GM19372 (cell line): ENCODE results near the gene IL23A.
"Not testable (repeated sequence)": the region's sequence is repeated elsewhere in the genome, so short reads cannot be mapped to it uniquely, and the experiment has no call there.

ENCODE experiments used
- ATAC-seq: cut with Tn5 transposase; IDR thresholded peaks from one replicate; pipeline ENCODE4 v1.9.1; 2021; ENCODE audit warnings: mild to moderate bottlenecking, low read depth, moderate library complexity; ENCODE audit not compliant: unreplicated experiment

The IL23A gene

GRCh38 chr12:56324206-56324605 lies 14.5 kb upstream of the IL23A start:
- ATAC-seq = no peak

- ATAC-seq = no peak
Measured at GRCh38 chr12:56326126-56326525, 12.6 kb upstream of the IL23A start.

- ATAC-seq = no peak
Measured at GRCh38 chr12:56326533-56326932, 12.2 kb upstream of the IL23A start.

GRCh38 chr12:56330936-56331490 lies 7.7 kb upstream of the IL23A start:
- no peak for ATAC-seq

GRCh38 chr12:56332512-56333196 lies 6.0 kb upstream of the IL23A start:
- ATAC-seq = no peak

GRCh38 chr12:56333197-56333678 lies 5.4 kb upstream of the IL23A start:
- no peak for ATAC-seq

GRCh38 chr12:56333679-56334489 lies 4.8 kb upstream of the IL23A start, which contains the start of gene PAN2:
TSS of gene PAN2 (minus strand) at chr12:56334000. CDS start at chr12:56333094, 906 bp downstream.
- ATAC-seq = peak; percentile 97

- no peak for ATAC-seq
Measured at GRCh38 chr12:56334490-56334793, 4.2 kb upstream of the IL23A start.

- ATAC-seq = not testable (repeated sequence)
Measured at GRCh38 chr12:56335527-56335926, 3.2 kb upstream of the IL23A start.

- no peak for ATAC-seq
Measured at GRCh38 chr12:56336361-56337167, 2.1 kb upstream of the IL23A start.

- no peak for ATAC-seq
Measured at GRCh38 chr12:56337753-56338251, 882 bp upstream of the IL23A start.

- ATAC-seq = no peak
Measured at GRCh38 chr12:56339158-56339422, 406 bp downstream of the IL23A start.

- no peak for ATAC-seq
Measured at GRCh38 chr12:56341616-56342015, 2.9 kb downstream of the IL23A start.

- ATAC-seq = not testable (repeated sequence)
Measured at GRCh38 chr12:56342290-56342689, 3.6 kb downstream of the IL23A start.

- ATAC-seq = no peak
Measured at GRCh38 chr12:56346675-56347074, 8.0 kb downstream of the IL23A start.

GRCh38 chr12:56347255-56347654 lies 8.6 kb downstream of the IL23A start:
- ATAC-seq = not testable (repeated sequence)

GRCh38 chr12:56348776-56349175 lies 10.1 kb downstream of the IL23A start:
- ATAC-seq = no peak

- no peak for ATAC-seq
Measured at GRCh38 chr12:56350662-56351061, 12.0 kb downstream of the IL23A start.

GRCh38 chr12:56351325-56351724 lies 12.6 kb downstream of the IL23A start:
- no peak for ATAC-seq

GRCh38 chr12:56358836-56359532 lies 20.3 kb downstream of the IL23A start:
- no peak for ATAC-seq
